WERI-Rb-1 (cell line): ENCODE data around the gene SORBS1.
"Not testable (repeated sequence)": the region's sequence is repeated elsewhere in the genome, so short reads cannot be mapped to it uniquely, and the experiment has no call there.

ENCODE experiments used
- DNase-seq: peaks from one replicate; pipeline ENCODE4 v3.0.0-alpha.2; 2020
- H3K27ac ChIP-seq: fragments of 250-450 bp; sonication (Bioruptor Pico); 2 replicates; pipeline ENCODE4 v1.5.1; 2020; ENCODE audit warnings: mild to moderate bottlenecking, moderate library complexity
- H3K27me3 ChIP-seq: fragments of 250-450 bp; sonication (Bioruptor Pico); 2 replicates; pipeline ENCODE4 v1.5.1; 2021; ENCODE audit warnings: mild to moderate bottlenecking, low read depth, moderate library complexity; ENCODE audit not compliant: insufficient read depth, severe bottlenecking
- H3K36me3 ChIP-seq: fragments of 250-450 bp; sonication (Bioruptor Pico); 2 replicates; pipeline ENCODE4 v1.5.1; 2020; ENCODE audit warnings: mild to moderate bottlenecking, moderate library complexity
- H3K4me3 ChIP-seq: 2 replicates; pipeline ENCODE4 v1.5.1; 2011; ENCODE audit warnings: low read depth, mild to moderate bottlenecking, control low read depth, low read length
- H3K9me3 ChIP-seq: fragments of 250-450 bp; sonication (Bioruptor Pico); 2 replicates; pipeline ENCODE4 v1.5.1; 2021; ENCODE audit warnings: mild to moderate bottlenecking, moderate library complexity; ENCODE audit not compliant: severe bottlenecking
- CTCF ChIP-seq: IDR thresholded peaks from 2 replicates; pipeline ENCODE4 v1.5.1; 2011; ENCODE audit warnings: low read depth, mild to moderate bottlenecking, control low read depth, inconsistent platforms, low read length

The SORBS1 gene

GRCh38 chr10:95474228-95475002 lies 86.8 kb downstream of the SORBS1 start:
- no peaks in the 10 kb centered on the region for H3K36me3 ChIP-seq
- DNase-seq: no peak
- no peaks in the 10 kb centered on the region for H3K9me3 ChIP-seq
- H3K27me3 ChIP-seq: no peaks in the 10 kb centered on the region
- no peak overlapping the region for H3K27ac ChIP-seq
- TF ChIP-seq CTCF: no peak
- H3K4me3 ChIP-seq: no peak overlapping the region

- Histone ChIP-seq H3K27me3 (no peaks in the 10 kb centered on the region), H3K9me3 (no peaks in the 10 kb centered on the region), H3K27ac (no peak overlapping the region), H3K36me3 (no peaks in the 10 kb centered on the region), H3K4me3 (no peak overlapping the region)
- no peak for DNase-seq
- no peak for TF ChIP-seq CTCF
Measured at GRCh38 chr10:95472304-95473088, 88.7 kb downstream of the SORBS1 start.

- no peak for DNase-seq
- no peaks in the 10 kb centered on the region for H3K27me3 ChIP-seq
- TF ChIP-seq CTCF: no peak
- no peaks in the 10 kb centered on the region for H3K9me3 ChIP-seq
- H3K4me3 ChIP-seq: no peak overlapping the region
- no peak overlapping the region for H3K27ac ChIP-seq
- no peaks in the 10 kb centered on the region for H3K36me3 ChIP-seq
Measured at GRCh38 chr10:95469676-95470075, 91.5 kb downstream of the SORBS1 start.

- no peak overlapping the region for H3K27ac ChIP-seq
- no peak overlapping the region for H3K4me3 ChIP-seq
- no peak for DNase-seq
- no peak for TF ChIP-seq CTCF
- no peaks in the 10 kb centered on the region for H3K36me3 ChIP-seq
- no peaks in the 10 kb centered on the region for H3K27me3 ChIP-seq
- H3K9me3 ChIP-seq: no peaks in the 10 kb centered on the region
Measured at GRCh38 chr10:95469251-95469650, 91.9 kb downstream of the SORBS1 start.

- not testable (repeated sequence) for H3K27ac ChIP-seq, H3K9me3 ChIP-seq, H3K36me3 ChIP-seq, H3K27me3 ChIP-seq, H3K4me3 ChIP-seq, DNase-seq
Measured at GRCh38 chr10:95467642-95468041, 93.5 kb downstream of the SORBS1 start.

GRCh38 chr10:95467162-95467599 lies 94.0 kb downstream of the SORBS1 start:
- no peak overlapping the region for H3K27ac ChIP-seq
- H3K4me3 ChIP-seq: no peak overlapping the region
- DNase-seq: no peak
- no peaks in the 10 kb centered on the region for H3K27me3 ChIP-seq
- TF ChIP-seq CTCF: no peak
- H3K36me3 ChIP-seq: no peaks in the 10 kb centered on the region
- H3K9me3 ChIP-seq: no peaks in the 10 kb centered on the region
